ENCODE measurements around the gene ABCA2.
"Not testable (repeated sequence)": the region's sequence is repeated elsewhere in the genome, so short reads cannot be mapped to it uniquely, and the experiment has no call there.

ABCA2 gene

GRCh38 chr9:137027369-137028262 lies at the start of gene ABCA2:
Gene ABCA2 (minus strand): TSS chr9:137028237. CDS start chr9:137028140, 97 bp downstream.
- no peak for DNase-seq

DNA sequence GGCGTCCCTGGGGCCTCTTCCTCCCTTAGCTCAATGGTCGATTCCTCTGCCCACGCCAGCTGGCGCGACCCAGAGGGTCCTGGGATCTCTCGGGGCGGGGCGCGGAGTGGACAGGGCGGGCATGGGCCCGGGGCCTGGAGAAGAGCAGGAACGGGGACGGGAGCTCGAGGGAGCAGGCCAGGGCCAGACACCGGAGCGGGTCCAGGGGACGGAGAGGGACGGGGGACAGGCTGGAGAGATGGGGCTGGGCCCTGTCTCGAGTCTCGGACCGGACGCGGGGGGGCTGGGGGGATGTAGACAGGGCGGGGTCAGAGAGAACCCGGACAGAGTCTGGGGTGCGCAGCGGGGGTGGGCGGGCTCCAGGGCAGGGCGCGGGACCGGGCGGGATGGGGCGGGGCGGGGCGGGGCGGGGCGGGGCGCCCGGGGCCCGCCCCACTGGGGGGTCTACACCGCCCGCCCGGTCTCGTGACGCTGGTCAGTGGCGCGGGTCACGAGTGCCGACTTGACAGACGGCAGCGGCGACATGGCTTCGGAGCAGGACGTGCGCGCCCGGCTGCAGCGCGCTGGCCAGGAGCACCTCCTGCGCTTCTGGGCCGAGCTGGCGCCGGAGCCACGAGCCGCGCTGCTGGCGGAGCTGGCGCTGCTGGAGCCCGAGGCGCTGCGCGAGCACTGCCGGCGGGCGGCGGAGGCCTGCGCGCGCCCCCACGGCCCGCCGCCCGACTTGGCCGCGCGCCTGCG lies 49.1 kb upstream of the ABCA2 start, which contains the start of gene UAP1L1:
Gene UAP1L1, plus strand, starts transcription at position 508 of the 738 bp plus-strand sequence. Its CDS starts 16 bp downstream, at position 524.
- DNase-seq: peak; percentile 18

DNA sequence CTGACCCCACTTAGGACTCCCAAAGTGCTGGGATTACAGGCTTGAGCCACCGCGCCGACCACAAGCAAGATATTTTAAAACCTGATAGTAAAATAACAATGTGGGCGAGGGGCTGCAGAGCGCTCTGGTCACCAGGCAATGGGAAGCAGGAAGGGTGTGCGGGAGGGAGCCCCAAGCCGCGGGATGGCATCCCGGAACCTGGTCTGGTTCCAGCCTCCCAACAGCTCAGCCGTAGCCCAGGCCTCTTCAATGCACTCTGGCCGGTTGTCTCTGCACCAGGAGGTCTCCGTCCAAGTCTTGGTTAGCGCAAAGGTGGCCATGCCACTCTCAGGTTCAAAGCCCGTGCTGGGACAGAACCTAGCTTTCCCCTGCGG lies 48.6 kb upstream of the ABCA2 start:
- DNase-seq: no peak

DNA sequence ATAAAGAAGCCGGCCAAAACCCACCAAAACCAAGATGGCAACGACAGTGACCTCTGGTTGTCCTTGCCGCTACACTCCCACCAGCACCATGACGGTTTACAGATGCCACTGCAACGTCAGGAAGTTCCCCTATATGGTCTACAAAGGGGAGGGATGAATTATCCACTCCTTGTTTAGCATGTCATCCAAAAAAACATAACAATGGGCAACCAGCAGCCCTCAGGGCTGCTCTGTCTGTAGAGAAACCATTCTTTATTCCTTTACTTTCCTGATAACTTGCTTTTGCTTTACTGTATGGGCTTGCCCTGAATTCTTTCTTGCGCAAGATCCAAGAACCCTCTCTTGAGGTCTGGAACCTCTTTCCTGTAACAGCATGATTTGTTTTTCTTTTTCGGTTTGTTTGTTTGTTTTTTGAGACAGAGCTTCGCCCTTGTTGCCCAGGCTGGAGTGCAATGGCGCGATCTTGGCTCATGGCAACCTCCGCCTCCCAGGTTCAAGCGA lies 47.3 kb upstream of the ABCA2 start:
- DNase-seq: no peak

GRCh38 chr9:137074657-137075274 lies 46.7 kb upstream of the ABCA2 start:
- DNase-seq: no peak

GRCh38 chr9:137073992-137074399 lies 46.0 kb upstream of the ABCA2 start:
- DNase-seq: no peak

DNA sequence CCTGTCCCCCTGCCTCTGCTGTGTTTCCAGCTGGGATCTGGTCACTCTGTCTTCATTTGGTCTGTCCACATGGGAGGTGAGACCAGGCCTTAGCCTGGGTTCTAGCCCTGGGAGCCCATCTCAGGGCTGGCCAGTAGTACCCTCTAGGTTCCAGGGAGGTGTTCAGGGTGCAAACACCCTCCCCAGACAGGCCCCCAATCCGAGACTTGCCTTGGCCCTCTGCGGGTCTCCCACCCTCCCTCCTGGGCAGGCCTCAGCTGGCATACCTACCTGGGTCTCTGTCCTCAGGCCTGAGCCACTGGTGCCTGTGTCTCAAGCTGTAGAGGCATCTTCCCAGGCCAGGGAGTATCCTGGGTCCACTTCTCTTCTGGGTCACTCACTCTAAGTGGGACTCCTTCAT lies 43.2 kb upstream of the ABCA2 start:
- no peak for DNase-seq

DNA sequence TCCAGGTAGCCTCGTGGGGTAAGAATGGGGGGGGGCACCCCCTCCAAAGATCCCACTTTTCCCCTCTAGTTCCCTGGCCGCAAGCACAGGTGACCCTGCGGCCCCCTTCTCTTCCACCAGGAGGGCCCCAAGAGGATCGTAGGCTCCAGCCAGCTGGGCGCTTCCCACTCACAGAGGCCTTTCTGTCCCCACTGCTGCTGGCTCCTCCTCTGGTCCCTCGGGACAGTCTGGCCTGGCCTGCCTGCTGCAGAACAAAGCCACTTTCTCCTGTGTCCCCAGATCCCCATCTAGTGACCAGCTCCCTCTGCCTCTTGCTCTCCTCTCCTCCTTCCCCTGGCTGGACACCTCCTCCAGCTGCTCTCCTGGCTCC lies 42.9 kb upstream of the ABCA2 start:
- DNase-seq: no peak

DNA sequence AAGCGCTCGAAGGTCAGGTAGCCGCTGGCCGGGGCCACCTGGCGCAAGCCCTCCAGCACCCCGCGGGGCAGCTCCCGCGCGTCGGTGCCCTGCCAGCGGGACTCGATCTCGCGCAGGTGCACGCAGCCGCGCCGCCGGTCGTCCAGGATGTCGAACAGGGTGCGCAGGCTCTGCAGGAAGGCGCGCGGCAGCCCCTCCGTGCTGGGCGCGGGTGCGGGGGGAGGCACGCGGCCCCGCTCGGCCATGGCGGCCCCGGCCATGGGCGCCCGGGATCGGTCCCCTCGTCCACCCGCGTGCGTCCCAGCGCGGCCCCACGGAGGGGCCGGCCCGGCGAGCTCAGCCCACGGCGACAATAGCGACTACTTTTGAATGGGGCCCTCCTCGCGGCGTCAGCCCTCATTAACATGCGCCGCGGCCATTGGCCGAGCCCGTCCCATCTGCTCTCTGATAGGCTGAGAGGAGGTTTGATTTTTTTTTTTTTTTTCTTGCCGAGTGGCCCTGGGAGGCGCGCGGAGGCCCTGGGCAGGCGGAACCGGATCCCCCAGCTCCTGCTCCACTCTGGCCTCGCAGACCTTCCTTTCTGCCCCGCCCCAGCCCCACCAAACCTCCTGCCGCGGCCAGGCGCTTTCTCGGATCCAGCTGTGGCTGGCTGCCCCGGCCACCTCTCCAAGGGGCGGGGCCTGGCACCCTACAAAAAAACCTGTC lies 42.3 kb upstream of the ABCA2 start, which contains the start of gene SAPCD2:
Gene SAPCD2, minus strand, starts transcription at position 357 of the 705 bp plus-strand sequence. Its CDS starts 97 bp downstream, at position 260.
- peak; percentile 93 for DNase-seq

DNA sequence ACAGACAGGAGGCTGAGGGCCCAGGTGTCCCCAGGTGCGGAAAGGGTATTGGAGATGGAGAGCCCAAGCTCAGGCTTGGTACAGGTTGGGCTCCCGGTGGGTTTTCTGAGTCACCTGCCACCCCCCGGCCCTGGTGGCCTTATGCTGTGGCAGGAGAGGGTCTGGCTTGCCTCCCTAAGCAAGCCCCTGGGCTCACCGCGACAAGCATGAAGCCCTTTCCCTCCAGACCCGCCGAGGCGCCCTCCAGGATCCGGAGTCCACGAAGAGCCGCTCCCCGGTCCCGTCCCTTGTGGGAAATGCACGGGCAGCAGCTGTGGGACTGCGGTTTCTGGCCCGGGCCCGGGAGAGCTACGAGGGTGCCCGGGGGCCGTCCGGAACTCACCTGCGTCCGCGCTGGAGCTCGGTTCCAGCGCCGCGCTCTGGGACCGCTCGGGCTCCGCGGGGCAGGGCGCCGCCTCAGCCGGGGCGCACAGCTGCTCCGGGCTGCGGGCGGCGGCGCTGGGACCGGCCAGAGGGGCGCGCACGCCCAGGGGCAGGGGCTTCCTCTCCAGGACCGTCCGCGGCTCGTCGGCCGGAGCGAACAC lies 41.6 kb upstream of the ABCA2 start:
- no peak for DNase-seq

GRCh38 chr9:137068539-137069507 lies 40.8 kb upstream of the ABCA2 start:
- no peak for DNase-seq

- peak; percentile 72 for DNase-seq
Measured at GRCh38 chr9:137067860-137068538, 40.0 kb upstream of the ABCA2 start.

GRCh38 chr9:137066096-137066861 lies 38.2 kb upstream of the ABCA2 start:
- DNase-seq: no peak

- DNase-seq: no peak
Measured at GRCh38 chr9:137065336-137065967, 37.4 kb upstream of the ABCA2 start.

GRCh38 chr9:137064880-137065164 lies 36.8 kb upstream of the ABCA2 start:
- no peak for DNase-seq

- DNase-seq: no peak
Measured at GRCh38 chr9:137064027-137064879, 36.2 kb upstream of the ABCA2 start.

DNA sequence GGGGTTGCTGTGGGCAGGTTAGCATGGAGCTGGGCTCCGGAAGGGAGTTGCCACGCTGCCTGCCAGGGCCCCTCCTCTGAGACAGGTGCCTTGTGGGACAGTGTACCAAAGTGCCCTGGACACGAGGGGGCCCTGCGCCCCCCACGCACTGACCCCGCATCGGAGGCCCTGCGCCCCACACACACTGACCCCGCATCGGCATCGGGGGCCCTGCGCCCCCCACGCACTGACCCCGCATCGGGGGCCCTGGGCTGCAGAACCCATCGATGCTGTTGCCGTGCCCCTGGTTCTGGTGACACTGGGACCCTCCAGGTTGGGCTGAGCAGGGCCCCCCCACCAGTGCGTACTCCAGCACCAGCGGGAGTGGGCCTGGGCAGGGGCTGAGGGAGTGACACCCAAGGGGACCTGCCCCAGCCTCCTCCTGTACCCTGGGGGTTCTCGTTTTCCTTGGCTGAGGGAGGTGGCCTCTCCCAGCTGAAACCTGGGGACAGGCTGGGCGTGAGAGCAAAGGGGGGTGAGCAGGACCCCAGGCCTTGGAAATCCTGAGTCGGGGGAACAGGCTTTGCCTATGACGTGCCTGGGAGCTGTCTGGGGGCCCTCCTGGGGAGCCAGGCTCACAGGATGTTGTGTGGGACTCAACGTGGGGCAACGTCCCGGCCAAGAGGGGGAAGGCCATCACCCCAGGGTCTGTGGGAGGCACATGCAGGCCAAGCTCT lies 35.4 kb upstream of the ABCA2 start:
- DNase-seq: no peak

GRCh38 chr9:137062798-137063197 lies 34.8 kb upstream of the ABCA2 start:
- DNase-seq: not testable (repeated sequence)
